Sigmoid colon (tissue), 4 donors: ENCODE measurements around the gene ITGA5.

Experiments
- EP300 ChIP-seq, 4 donors: sonication (generic); formaldehyde crosslinking; IDR thresholded peaks; one replicate each; pipeline ENCODE4 v1.6.1; 2017; ENCODE audit warnings: antibody characterized with exemption in 4 of 4
- POLR2A ChIP-seq, 2 donors: fragments of 450-650 bp; IDR thresholded peaks; one replicate each; pipeline ENCODE4 v1.6.1; 2016; ENCODE audit warnings: antibody characterized with exemption in 2 of 2, mild to moderate bottlenecking in 2 of 2, moderate library complexity in 2 of 2
- POLR2AphosphoS5 ChIP-seq, 4 donors: sonication (generic); formaldehyde crosslinking; IDR thresholded peaks; one replicate each; pipeline ENCODE4 v1.6.1; 2017; ENCODE audit warnings: antibody characterized with exemption in 4 of 4
- TF ChIP-seq, protein P1 (sequence below), 4 experiments: fragments of 450-650 bp in 3 of 4; fragments of 200-600 bp in 1 of 4; IDR thresholded peaks; one replicate each; pipeline ENCODE4 v1.5.1; 2016 to 2019; ENCODE audit warnings: antibody characterized with exemption in 4 of 4, mild to moderate bottlenecking in 3 of 4, moderate library complexity in 2 of 4

DNA sequence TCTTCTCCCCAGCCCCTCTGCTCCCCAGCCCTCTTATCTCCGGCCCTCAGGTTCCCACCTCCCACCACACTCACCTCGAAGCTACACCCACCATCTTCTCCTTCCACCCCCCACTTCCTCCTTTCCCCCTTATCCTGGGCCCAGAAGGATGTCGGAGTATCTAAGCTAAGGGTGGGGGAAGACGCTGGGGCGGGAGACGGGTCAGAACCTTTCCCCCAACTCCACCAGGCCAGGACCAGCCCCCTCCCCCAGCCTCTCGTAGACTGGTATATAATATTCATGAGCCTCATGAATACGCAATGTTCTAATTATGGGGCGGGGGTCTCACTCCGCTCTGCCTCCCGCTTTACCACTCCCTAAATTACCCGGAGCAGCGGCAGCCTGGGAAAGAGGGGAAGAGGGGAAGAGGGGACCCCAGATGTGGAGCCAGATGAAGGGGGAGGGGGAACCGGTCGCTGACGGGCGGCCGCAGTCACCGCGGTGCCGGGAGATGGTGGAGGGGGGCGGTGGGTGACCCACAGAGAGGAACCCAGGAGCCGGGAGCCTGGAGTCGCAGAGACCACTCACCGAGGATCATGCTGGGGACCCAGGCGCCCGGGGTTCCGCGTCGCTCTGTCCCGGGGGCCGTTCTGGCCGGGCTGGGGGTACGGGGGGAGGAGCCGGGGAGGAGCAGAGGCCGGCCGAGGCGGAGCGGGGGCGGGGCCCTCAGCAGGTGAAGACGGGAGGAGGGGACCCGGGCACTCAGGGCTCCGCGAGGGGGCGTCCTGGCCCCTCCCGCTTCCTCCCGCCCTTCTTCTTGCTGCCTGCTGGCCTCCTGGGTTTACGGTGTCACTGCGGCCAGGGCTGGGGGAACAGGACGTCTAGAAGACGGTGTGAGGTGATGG, 28.2 kb downstream of the ITGA5 start:
- TF ChIP-seq POLR2A (IDR thresholded peaks at IDR 0.05) (no peak), EP300 (IDR thresholded peaks at IDR 0.05) (no peak), POLR2AphosphoS5 (IDR thresholded peaks at IDR 0.05) (peak in 2 of 4 donors; percentile 21 to 30)
- TF ChIP-seq, protein P1, sequence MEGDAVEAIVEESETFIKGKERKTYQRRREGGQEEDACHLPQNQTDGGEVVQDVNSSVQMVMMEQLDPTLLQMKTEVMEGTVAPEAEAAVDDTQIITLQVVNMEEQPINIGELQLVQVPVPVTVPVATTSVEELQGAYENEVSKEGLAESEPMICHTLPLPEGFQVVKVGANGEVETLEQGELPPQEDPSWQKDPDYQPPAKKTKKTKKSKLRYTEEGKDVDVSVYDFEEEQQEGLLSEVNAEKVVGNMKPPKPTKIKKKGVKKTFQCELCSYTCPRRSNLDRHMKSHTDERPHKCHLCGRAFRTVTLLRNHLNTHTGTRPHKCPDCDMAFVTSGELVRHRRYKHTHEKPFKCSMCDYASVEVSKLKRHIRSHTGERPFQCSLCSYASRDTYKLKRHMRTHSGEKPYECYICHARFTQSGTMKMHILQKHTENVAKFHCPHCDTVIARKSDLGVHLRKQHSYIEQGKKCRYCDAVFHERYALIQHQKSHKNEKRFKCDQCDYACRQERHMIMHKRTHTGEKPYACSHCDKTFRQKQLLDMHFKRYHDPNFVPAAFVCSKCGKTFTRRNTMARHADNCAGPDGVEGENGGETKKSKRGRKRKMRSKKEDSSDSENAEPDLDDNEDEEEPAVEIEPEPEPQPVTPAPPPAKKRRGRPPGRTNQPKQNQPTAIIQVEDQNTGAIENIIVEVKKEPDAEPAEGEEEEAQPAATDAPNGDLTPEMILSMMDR (IDR thresholded peaks at IDR 0.05) = no peak
